ENCODE measurements around the gene THEMIS2. TPM values are rescaled to one million over a fixed set of nuclear protein-coding genes. Genes with fewer than 3 reads are reported as not detected.

Gene THEMIS2
- total and polyA plus RNA-seq, 9 of the 15 experiments (the other 6 are each of a cell fraction or from before 2014, with no cell fraction given), result 2.3 to 12.7 (median 8.0) TPM

GRCh38 chr1:27868556-27868931 is 3.8 kb upstream of the THEMIS2 start:
- Histone ChIP-seq H3K27ac (ENCODE audit: extremely low read depth, low read depth, low read length) (peak overlapping the region; percentile 93), H3K9me1 (ENCODE audit: control insufficient read depth, insufficient read depth, low read length) (no peaks in the 10 kb centered on the region), H3K27me3 (ENCODE audit: control insufficient read depth in 2 of 2, insufficient read depth in 2 of 2, low read length in 2 of 2) (no peaks in the 10 kb centered on the region), H3K9me3 (replicated peaks; ENCODE audit: control insufficient read depth, insufficient read depth, low read depth, low read length) (no peaks in the 10 kb centered on the region), H3K9ac (ENCODE audit: insufficient read depth in 1 of 2, low read depth in 2 of 2, low read length in 2 of 2) (peak overlapping the region; percentile 78 to 82), H4K20me1 (replicated peaks; ENCODE audit: control insufficient read depth, insufficient read depth, low read length) (no peaks in the 10 kb centered on the region; the same call in 1 of the 2 replicates), H3K4me2 (ENCODE audit: insufficient read depth, low read length) (peak overlapping the region; percentile 46; the same call in 1 of the 2 replicates), H3K36me3 (ENCODE audit: control insufficient read depth, insufficient read depth, low read length) (no peaks in the 10 kb centered on the region), H2AFZ (ENCODE audit: low read depth, low read length) (peak overlapping the region; percentile 77), H3K79me2 (ENCODE audit: control insufficient read depth, insufficient read depth, low read length) (peaks cover 3% of the 10 kb centered on the region; the same call in 1 of the 3 replicates), H3K4me1 (replicated peaks in 1 of 2; ENCODE audit: control insufficient read depth in 2 of 2, insufficient read depth in 2 of 2, low read length in 2 of 2) (peaks cover 41 to 64% of the 10 kb centered on the region in 2 experiments), H3K4me3 (no peak overlapping the region)
- intact Hi-C loops (cut with micrococcal nuclease) (loop anchor here (2.0 kb wide), 1 partner anchor 366 kb away; no protein-coding TSS in a partner anchor), in situ Hi-C loops (cut with MboI) (loop anchor here (10.0 kb wide), 1 partner anchor 326 kb away; no protein-coding TSS in a partner anchor)
- DNase-seq (ENCODE audit: extremely low read depth in 1 of 4, low spot score in 3 of 4) (peak in 1 of 4 experiments; percentile 44), FAIRE-seq (no peak), ATAC-seq (no peak)
- CTCF ChIA-PET (ENCODE audit: low intra/inter-chr PET ratio), result no interaction called here
- no TSS peak for BruUV-seq (replicated peaks)
- WGBS (ENCODE audit: insufficient coverage, low coverage, missing lambda C conversion rate), result 75% methylated on average over 11 of the region's 11 CpGs
- POLR2A ChIA-PET, result interaction anchor here (0.8 kb wide), 2 partner anchors 40 to 1147 kb away, joined by 3 read pairs; no protein-coding TSS in a partner anchor
- TF ChIP-seq DACH1 (IDR thresholded peaks at IDR 0.05; ENCODE audit: partially characterized antibody) (peak; percentile 13), ZNF639 (CRISPR knock-in tag; conservative IDR thresholded peaks at IDR 0.05 in 1 of 2, IDR thresholded peaks at IDR 0.05 in 1 of 2) (0 out of 4 replicates have a peak, but pooled peaks of 1 of the 2 experiments have one; percentile 16), YY1 (IDR thresholded peaks at IDR 0.05; ENCODE audit: borderline replicate concordance in 1 of 3, control insufficient read depth in 1 of 3, extremely low read depth in 1 of 3, insufficient read depth in 3 of 3, insufficient read length in 1 of 3, insufficient replicate concordance in 2 of 3, low read depth in 1 of 3, low read length in 2 of 3) (peak in 1 of 3 experiments; percentile 22), MTA1 (IDR thresholded peaks at IDR 0.05; ENCODE audit: borderline replicate concordance) (no peak), RREB1 (CRISPR knock-in tag; IDR thresholded peaks at IDR 0.05) (0 out of 2 replicates have a peak, but pooled peaks have one; percentile 26), MAX (CRISPR knock-in tag; IDR thresholded peaks at IDR 0.05) (no peak), STAT6 (CRISPR knock-in tag; IDR thresholded peaks at IDR 0.05) (0 out of 2 replicates have a peak, but pooled peaks have one; percentile 63), IRF9 (tag; IDR thresholded peaks at IDR 0.05) (0 out of 2 replicates have a peak, but pooled peaks have one; percentile 31)
